ENCODE results near the gene TRIO. TPM values are rescaled to one million over a fixed set of nuclear protein-coding genes. Genes with fewer than 3 reads are reported as not detected.

TRIO gene
- polyA plus RNA-seq, 2 donors, result 10.3 to 22.8 TPM

DNA sequence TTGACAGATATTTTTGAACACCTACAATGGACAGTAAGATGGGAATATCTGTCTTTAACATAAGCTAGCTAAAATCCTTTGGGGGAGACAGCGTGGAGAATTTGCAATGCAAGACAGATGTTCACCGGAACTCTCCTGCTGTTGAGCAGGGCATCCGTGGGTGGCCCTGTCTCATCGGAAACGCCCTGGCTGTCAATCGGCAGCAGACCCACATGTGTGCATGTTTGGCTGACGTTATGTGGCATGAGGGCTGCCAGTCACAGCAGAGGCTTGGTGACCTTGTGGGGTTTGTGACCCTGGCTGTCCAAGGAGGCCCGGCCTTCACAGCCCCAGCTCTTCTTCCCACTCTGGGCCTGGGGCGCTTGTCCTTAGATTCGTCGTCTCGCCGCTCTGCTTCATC lies 308.7 kb downstream of the TRIO start:
- no peaks in the 10 kb centered on the region for H3K9me3 ChIP-seq (ENCODE audit: control insufficient read depth in 2 of 2, insufficient read depth in 1 of 2, low read depth in 1 of 2, low read length in 1 of 2)
- peaks cover 0 to 8% of the 10 kb centered on the region in 2 donors for H3K4me1 ChIP-seq (ENCODE audit: control insufficient read depth in 2 of 2, insufficient read depth in 2 of 2, low read length in 1 of 2)
- H3K36me3 ChIP-seq (ENCODE audit: control insufficient read depth in 2 of 2, insufficient read depth in 2 of 2, low read length in 1 of 2), result no peaks in the 10 kb centered on the region
- no peak overlapping the region for H3K4me3 ChIP-seq (ENCODE audit: low read depth in 1 of 2, low read length in 2 of 2)
- 81 to 88% methylated on average over 13 of the region's 13 CpGs for WGBS, 2 donors
- peak overlapping the region in 1 of 2 donors; percentile 8 for H3K27ac ChIP-seq (ENCODE audit: low read depth in 2 of 2, low read length in 1 of 2)
- H3K27me3 ChIP-seq (ENCODE audit: control insufficient read depth in 1 of 2, insufficient read depth in 2 of 2, low read length in 2 of 2), result no peaks in the 10 kb centered on the region

DNA sequence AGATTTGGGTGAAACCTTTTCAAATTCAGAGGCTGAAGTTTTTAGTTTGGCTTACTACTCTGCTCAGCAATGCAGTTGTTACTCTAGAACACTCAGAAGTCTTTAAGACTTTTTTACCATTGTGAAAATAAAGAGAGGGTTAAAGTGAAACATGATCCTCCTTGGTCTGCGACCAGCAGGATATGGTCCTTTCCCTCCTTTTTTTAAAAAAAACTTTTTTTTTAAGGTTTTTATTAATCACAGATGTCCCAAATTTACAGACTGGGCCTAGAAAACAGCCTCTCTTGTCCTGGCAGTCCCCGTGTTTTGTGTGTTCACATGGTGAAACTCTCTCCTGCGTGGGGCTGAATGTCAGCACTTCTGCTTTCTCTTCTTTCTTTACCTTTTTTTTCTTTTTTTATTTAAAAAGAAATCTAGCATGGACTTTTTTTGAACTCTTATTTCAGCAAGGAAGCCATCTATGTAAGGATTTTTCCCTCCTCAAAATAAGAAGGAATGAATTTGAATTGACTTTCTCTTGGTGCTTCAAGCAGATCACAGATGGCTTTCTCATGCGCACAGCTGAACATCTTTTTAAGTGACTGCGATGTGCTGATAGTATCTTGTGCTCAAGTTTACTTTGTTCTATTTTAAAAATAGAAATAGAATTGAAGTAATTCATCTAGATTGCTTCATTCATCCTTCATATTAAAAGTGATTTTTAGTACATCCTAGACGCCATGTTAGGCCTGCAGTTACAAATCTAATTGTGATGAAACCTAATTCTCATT lies 309.7 kb downstream of the TRIO start:
- peak overlapping the region in 1 of 2 donors; percentile 18 for H3K27ac ChIP-seq (ENCODE audit: low read depth in 2 of 2, low read length in 1 of 2)
- 72 to 74% methylated on average over 6 of the region's 6 CpGs for WGBS, 2 donors
- H3K4me3 ChIP-seq (ENCODE audit: low read depth in 1 of 2, low read length in 2 of 2), result no peak overlapping the region
- H3K9me3 ChIP-seq (ENCODE audit: control insufficient read depth in 2 of 2, insufficient read depth in 1 of 2, low read depth in 1 of 2, low read length in 1 of 2), result no peaks in the 10 kb centered on the region
- H3K27me3 ChIP-seq (ENCODE audit: control insufficient read depth in 1 of 2, insufficient read depth in 2 of 2, low read length in 2 of 2), result no peaks in the 10 kb centered on the region
- H3K36me3 ChIP-seq (ENCODE audit: control insufficient read depth in 2 of 2, insufficient read depth in 2 of 2, low read length in 1 of 2), result no peaks in the 10 kb centered on the region
- peaks cover 0 to 8% of the 10 kb centered on the region in 2 donors for H3K4me1 ChIP-seq (ENCODE audit: control insufficient read depth in 2 of 2, insufficient read depth in 2 of 2, low read length in 1 of 2)

DNA sequence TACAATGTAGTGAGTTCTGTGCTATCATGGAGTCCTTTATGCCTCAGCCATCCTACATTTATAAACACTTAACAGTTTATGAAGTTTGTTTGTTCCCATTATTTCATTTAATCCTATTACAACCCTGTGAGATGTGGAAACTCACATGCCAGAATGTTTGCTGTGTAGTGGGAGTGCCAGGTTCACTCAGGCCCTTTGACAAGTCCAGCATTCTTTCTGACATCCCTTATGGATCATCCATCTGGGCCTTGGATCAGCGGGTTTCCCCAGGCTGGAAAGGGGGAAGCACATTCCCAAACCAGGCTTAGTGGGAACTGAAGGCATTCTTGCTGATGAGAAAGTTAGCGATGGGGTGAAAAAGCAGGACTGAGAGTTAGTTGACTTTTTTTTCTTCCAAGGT lies 310.3 kb downstream of the TRIO start:
- peak overlapping the region in 1 of 2 donors; percentile 28 for H3K27ac ChIP-seq (ENCODE audit: low read depth in 2 of 2, low read length in 1 of 2)

DNA sequence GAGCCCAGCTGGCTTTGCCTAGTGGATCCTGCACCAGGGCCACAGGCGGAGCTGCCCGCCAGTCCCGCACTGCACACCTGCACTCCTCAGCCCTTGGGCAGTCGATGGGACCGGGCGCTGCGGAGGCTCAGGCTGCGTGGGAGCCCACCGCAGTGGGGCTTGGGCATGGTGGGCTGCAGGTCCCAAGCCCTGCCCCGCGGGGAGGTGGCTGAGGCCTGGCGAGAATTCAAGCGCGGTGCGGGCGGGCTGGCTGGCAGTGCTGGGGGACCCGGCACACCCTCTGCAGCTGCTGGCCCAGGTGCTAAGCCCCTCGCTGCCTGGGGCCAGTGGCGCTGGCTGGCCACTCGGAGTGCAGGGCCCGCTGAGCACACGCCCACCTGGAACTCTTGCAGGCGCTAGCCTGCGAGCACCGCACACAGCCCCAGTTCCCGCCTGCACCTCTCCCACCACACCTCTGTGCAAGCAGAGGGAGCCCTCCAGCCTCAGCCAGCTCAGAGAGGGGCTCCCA lies 312.7 kb downstream of the TRIO start:
- Histone ChIP-seq H3K4me3 (ENCODE audit: low read depth in 1 of 2, low read length in 2 of 2) (no peak overlapping the region), H3K27ac (ENCODE audit: low read depth in 2 of 2, low read length in 1 of 2) (no peak overlapping the region), H3K27me3 (ENCODE audit: control insufficient read depth in 1 of 2, insufficient read depth in 2 of 2, low read length in 2 of 2) (no peaks in the 10 kb centered on the region), H3K9me3 (ENCODE audit: control insufficient read depth in 2 of 2, insufficient read depth in 1 of 2, low read depth in 1 of 2, low read length in 1 of 2) (no peaks in the 10 kb centered on the region), H3K4me1 (ENCODE audit: control insufficient read depth in 2 of 2, insufficient read depth in 2 of 2, low read length in 1 of 2) (no peaks in the 10 kb centered on the region), H3K36me3 (ENCODE audit: control insufficient read depth in 2 of 2, insufficient read depth in 2 of 2, low read length in 1 of 2) (peaks cover 0 to under 1% of the 10 kb centered on the region in 2 donors)
- WGBS, 2 donors, result 96 to 98% methylated on average over 23 to 26 of the region's 26 CpGs

More for the DNA sequence above, 310.3 kb downstream of the TRIO start:
- 77 to 79% methylated on average over 2 of the region's 2 CpGs for WGBS, 2 donors
- Histone ChIP-seq H3K9me3 (ENCODE audit: control insufficient read depth in 2 of 2, insufficient read depth in 1 of 2, low read depth in 1 of 2, low read length in 1 of 2) (no peaks in the 10 kb centered on the region), H3K27me3 (ENCODE audit: control insufficient read depth in 1 of 2, insufficient read depth in 2 of 2, low read length in 2 of 2) (no peaks in the 10 kb centered on the region), H3K4me3 (ENCODE audit: low read depth in 1 of 2, low read length in 2 of 2) (no peak overlapping the region), H3K4me1 (ENCODE audit: control insufficient read depth in 2 of 2, insufficient read depth in 2 of 2, low read length in 1 of 2) (peaks cover 0 to 5% of the 10 kb centered on the region in 2 donors), H3K36me3 (ENCODE audit: control insufficient read depth in 2 of 2, insufficient read depth in 2 of 2, low read length in 1 of 2) (no peaks in the 10 kb centered on the region)

DNA sequence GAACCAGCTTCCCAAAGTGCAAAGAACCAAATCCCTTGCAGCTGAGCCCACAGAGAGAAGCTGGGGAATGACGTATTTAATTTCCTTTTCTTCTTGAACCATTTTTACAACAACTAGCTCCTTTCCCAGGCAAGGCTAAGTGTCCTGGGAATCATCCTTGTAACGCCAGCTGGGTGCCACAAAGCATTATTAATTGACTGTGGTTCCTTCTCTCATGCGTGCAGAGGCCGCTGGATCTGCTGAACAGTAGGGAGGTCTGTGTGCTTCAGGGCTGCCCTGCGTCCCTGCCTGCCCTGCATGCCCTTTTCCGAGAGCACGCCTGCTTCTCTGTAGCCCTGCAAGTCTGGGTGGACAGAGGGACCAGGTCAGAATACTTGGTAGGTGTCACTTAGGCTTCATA lies 314.3 kb downstream of the TRIO start:
- no peaks in the 10 kb centered on the region for H3K9me3 ChIP-seq (ENCODE audit: control insufficient read depth in 2 of 2, insufficient read depth in 1 of 2, low read depth in 1 of 2, low read length in 1 of 2)
- H3K27me3 ChIP-seq (ENCODE audit: control insufficient read depth in 1 of 2, insufficient read depth in 2 of 2, low read length in 2 of 2), result no peaks in the 10 kb centered on the region
- no peak overlapping the region for H3K4me3 ChIP-seq (ENCODE audit: low read depth in 1 of 2, low read length in 2 of 2)
- 69 to 87% methylated on average over 7 of the region's 7 CpGs for WGBS, 2 donors
- H3K27ac ChIP-seq (ENCODE audit: low read depth in 2 of 2, low read length in 1 of 2), result no peak overlapping the region
- peaks cover under 1 to 4% of the 10 kb centered on the region in 2 donors for H3K36me3 ChIP-seq (ENCODE audit: control insufficient read depth in 2 of 2, insufficient read depth in 2 of 2, low read length in 1 of 2)
- H3K4me1 ChIP-seq (ENCODE audit: control insufficient read depth in 2 of 2, insufficient read depth in 2 of 2, low read length in 1 of 2), result no peaks in the 10 kb centered on the region

DNA sequence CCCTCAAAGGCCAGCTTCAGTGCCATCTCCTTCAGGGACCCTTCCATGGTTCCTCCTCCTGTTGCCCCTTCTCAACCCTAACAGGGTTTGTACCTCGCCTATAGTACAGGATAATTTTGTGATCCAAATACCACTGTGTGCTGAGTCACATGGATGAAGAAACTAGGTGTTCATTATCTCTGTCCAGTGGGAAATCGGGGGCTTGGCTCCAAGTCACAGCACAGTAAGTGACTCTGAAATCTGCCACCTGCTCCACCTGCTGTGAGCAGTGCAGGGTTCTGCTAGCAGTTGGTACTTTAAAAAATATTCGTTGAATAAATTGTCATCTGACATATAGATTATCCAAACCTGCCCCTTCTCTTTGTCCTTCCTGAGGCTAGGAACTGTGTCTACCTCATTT lies 315.3 kb downstream of the TRIO start:
- H3K9me3 ChIP-seq (ENCODE audit: control insufficient read depth in 2 of 2, insufficient read depth in 1 of 2, low read depth in 1 of 2, low read length in 1 of 2), result no peaks in the 10 kb centered on the region
- no peaks in the 10 kb centered on the region for H3K27me3 ChIP-seq (ENCODE audit: control insufficient read depth in 1 of 2, insufficient read depth in 2 of 2, low read length in 2 of 2)
- H3K36me3 ChIP-seq (ENCODE audit: control insufficient read depth in 2 of 2, insufficient read depth in 2 of 2, low read length in 1 of 2), result peaks cover 5 to 6% of the 10 kb centered on the region in 2 donors
- no peak overlapping the region for H3K27ac ChIP-seq (ENCODE audit: low read depth in 2 of 2, low read length in 1 of 2)
- 56 to 65% methylated on average over 3 of the region's 3 CpGs for WGBS, 2 donors
- no peaks in the 10 kb centered on the region for H3K4me1 ChIP-seq (ENCODE audit: control insufficient read depth in 2 of 2, insufficient read depth in 2 of 2, low read length in 1 of 2)
- no peak overlapping the region for H3K4me3 ChIP-seq (ENCODE audit: low read depth in 1 of 2, low read length in 2 of 2)

DNA sequence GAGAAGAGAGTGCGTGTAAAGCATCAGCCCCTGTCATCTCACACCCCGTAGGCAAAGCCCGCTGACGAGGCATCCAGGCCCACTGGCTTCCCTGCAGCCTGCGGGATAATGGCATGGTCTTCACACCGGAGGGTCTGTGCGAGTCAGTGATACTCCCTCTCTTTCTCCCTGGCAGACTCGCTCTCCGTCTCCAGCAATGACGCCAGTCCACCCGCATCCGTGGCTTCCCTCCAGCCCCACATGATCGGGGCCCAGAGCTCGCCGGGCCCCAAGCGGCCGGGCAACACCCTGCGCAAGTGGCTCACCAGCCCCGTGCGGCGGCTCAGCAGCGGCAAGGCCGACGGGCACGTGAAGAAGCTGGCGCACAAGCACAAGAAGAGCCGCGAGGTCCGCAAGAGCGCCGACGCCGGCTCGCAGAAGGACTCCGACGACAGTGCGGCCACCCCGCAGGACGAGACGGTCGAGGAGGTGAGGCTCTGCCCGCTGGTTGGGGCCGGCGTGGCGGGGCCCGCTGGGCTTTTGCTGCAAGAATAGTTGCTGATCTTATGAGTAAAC lies 317.8 kb downstream of the TRIO start:
- Histone ChIP-seq H3K36me3 (ENCODE audit: control insufficient read depth in 2 of 2, insufficient read depth in 2 of 2, low read length in 1 of 2) (peaks cover 9 to 10% of the 10 kb centered on the region in 2 donors), H3K27me3 (ENCODE audit: control insufficient read depth in 1 of 2, insufficient read depth in 2 of 2, low read length in 2 of 2) (no peaks in the 10 kb centered on the region), H3K27ac (ENCODE audit: low read depth in 2 of 2, low read length in 1 of 2) (no peak overlapping the region), H3K4me3 (ENCODE audit: low read depth in 1 of 2, low read length in 2 of 2) (no peak overlapping the region), H3K9me3 (ENCODE audit: control insufficient read depth in 2 of 2, insufficient read depth in 1 of 2, low read depth in 1 of 2, low read length in 1 of 2) (no peaks in the 10 kb centered on the region), H3K4me1 (ENCODE audit: control insufficient read depth in 2 of 2, insufficient read depth in 2 of 2, low read length in 1 of 2) (peaks cover 0 to 3% of the 10 kb centered on the region in 2 donors)
- 96 to 97% methylated on average over 46 of the region's 46 CpGs for WGBS, 2 donors

DNA sequence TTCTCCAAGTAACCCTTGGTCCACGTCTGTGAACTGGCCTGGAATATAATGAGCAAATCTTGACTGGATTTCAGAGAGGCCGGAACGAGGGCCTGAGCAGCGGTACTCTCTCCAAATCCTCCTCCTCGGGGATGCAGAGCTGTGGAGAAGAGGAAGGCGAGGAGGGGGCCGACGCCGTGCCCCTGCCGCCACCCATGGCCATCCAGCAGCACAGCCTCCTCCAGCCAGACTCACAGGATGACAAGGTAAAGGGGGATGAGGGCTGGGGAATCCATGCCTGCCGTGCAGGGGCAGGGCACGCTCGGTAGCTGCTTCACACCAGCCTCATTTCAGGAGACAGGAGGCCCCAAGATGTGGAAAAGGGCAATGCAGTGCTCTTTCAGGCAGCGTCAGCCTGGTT lies 319.5 kb downstream of the TRIO start:
- Histone ChIP-seq H3K4me1 (ENCODE audit: control insufficient read depth in 2 of 2, insufficient read depth in 2 of 2, low read length in 1 of 2) (peaks cover 0 to 3% of the 10 kb centered on the region in 2 donors), H3K27me3 (ENCODE audit: control insufficient read depth in 1 of 2, insufficient read depth in 2 of 2, low read length in 2 of 2) (no peaks in the 10 kb centered on the region), H3K4me3 (ENCODE audit: low read depth in 1 of 2, low read length in 2 of 2) (no peak overlapping the region), H3K9me3 (ENCODE audit: control insufficient read depth in 2 of 2, insufficient read depth in 1 of 2, low read depth in 1 of 2, low read length in 1 of 2) (no peaks in the 10 kb centered on the region), H3K36me3 (ENCODE audit: control insufficient read depth in 2 of 2, insufficient read depth in 2 of 2, low read length in 1 of 2) (peaks cover 9 to 12% of the 10 kb centered on the region in 2 donors), H3K27ac (ENCODE audit: low read depth in 2 of 2, low read length in 1 of 2) (no peak overlapping the region)
- WGBS, 2 donors, result 93 to 94% methylated on average over 14 of the region's 14 CpGs

DNA sequence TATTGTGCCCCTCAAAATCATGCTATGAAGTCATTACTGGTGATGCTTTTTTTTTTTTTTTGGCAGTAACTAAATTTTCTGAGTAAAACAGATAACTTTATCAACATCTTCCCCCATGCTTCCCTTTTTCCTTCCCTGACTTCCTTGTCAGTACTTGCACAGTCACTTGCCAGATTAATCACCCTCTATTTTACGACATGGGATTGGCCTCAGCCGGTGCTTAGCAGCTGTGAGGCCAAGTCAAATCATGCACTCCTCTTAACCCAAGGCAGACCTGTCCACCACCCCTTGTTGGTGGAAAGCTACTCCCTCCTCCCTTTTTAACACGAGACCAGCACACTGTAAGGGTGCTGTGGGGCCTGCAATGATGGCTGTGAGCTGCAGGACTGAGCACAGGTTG lies 320.5 kb downstream of the TRIO start:
- H3K9me3 ChIP-seq (ENCODE audit: control insufficient read depth in 2 of 2, insufficient read depth in 1 of 2, low read depth in 1 of 2, low read length in 1 of 2), result no peaks in the 10 kb centered on the region
- no peaks in the 10 kb centered on the region for H3K27me3 ChIP-seq (ENCODE audit: control insufficient read depth in 1 of 2, insufficient read depth in 2 of 2, low read length in 2 of 2)
- peaks cover 0 to 3% of the 10 kb centered on the region in 2 donors for H3K4me1 ChIP-seq (ENCODE audit: control insufficient read depth in 2 of 2, insufficient read depth in 2 of 2, low read length in 1 of 2)
- no peak overlapping the region for H3K4me3 ChIP-seq (ENCODE audit: low read depth in 1 of 2, low read length in 2 of 2)
- WGBS, 2 donors, result 34 to 35% methylated on average over 3 of the region's 3 CpGs
- peak overlapping the region in 1 of 2 donors; percentile 44 for H3K27ac ChIP-seq (ENCODE audit: low read depth in 2 of 2, low read length in 1 of 2)
- peaks cover 9 to 12% of the 10 kb centered on the region in 2 donors for H3K36me3 ChIP-seq (ENCODE audit: control insufficient read depth in 2 of 2, insufficient read depth in 2 of 2, low read length in 1 of 2)

All from esophagus (tissue), 2 donors.